ENCODE measurements around the gene PAPOLG. TPM values are rescaled to one million over a fixed set of nuclear protein-coding genes. Genes with fewer than 3 reads are reported as not detected.

Gene PAPOLG
- total RNA-seq, 2 donors from 2014 or later = 8.5 to 12.0 TPM

DNA sequence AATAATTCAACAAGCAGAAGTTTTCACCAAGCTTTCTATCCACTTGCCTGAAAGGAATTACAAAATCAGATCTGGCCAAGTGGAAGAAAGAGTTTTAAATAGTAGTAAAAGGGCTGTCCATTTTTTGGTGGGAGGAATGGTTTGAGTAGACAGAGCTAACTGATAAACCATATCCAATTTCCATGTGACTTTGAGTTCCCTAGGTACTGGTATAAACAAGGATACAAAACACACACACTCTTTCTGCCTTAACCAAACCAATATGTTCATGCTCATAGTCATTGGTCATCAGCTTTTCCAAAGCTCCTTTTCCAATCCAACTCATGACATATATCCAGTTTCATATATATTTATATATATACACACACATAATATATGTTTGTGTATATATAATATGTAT, 75.9 kb downstream of the PAPOLG start:
- no peak overlapping the region for H3K9ac ChIP-seq (ENCODE audit: low read depth in 2 of 2, low read length in 2 of 2)
- H3K4me1 ChIP-seq = no peaks in the 10 kb centered on the region
- intact Hi-C loops (cut with DNase I) = no loop called here
- H3K27me3 ChIP-seq = no peaks in the 10 kb centered on the region
- DNase-seq = no peak
- H3K9me3 ChIP-seq = no peaks in the 10 kb centered on the region
- TF ChIP-seq CTCF (IDR thresholded peaks at IDR 0.05) = no peak
- H3K36me3 ChIP-seq = no peaks in the 10 kb centered on the region
- no peak overlapping the region for H3K4me3 ChIP-seq
- H3K27ac ChIP-seq = no peak overlapping the region

DNA sequence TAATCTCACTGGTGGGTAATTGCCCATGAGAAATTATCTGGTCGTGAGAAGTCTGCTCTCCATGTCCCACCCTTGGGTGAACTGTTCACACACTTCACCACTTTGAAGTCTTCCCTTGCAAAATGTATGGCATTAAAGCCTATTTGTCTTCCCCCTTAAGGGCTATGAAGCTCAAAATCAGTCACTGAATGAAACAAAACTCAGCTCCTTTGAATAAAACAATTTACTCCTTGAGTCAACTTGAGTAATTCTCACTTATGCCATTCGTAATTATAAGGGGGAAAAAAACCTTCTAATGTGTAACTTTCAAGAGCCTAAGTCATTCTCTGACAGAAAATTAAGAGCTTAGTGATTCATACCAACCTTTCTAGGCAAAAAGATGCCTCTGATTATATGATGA, 76.6 kb downstream of the PAPOLG start:
- intact Hi-C loops (cut with DNase I) = no loop called here
- Histone ChIP-seq H3K27me3 (no peaks in the 10 kb centered on the region), H3K36me3 (no peaks in the 10 kb centered on the region), H3K9me3 (no peaks in the 10 kb centered on the region), H3K4me3 (no peak overlapping the region), H3K4me1 (no peaks in the 10 kb centered on the region), H3K27ac (no peak overlapping the region), H3K9ac (ENCODE audit: low read depth in 2 of 2, low read length in 2 of 2) (no peak overlapping the region)
- no peak for TF ChIP-seq CTCF (IDR thresholded peaks at IDR 0.05)
- DNase-seq = no peak

DNA sequence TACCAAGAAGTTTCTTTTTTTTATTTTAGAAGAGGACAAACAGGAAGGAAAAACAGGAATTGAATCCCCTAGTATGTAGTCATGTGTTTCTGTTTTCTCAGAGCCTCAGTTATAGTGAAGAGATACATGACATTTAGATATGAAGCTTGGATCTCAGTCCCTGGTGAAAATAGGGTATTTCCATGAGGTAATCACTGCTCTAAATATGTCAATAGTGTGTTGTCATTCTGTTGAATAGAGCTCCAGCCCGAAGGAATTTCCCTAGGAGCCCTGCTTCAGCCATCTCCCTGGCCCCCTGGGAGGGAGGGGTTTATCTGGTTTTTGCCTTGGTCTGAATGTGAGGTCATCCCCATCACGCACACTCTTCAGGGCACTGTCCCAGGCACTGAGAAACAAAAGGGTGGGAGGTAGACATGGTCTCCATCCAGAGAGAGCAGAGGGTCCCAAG, 78.2 kb downstream of the PAPOLG start:
- Histone ChIP-seq H3K4me3 (no peak overlapping the region), H3K9me3 (no peaks in the 10 kb centered on the region), H3K36me3 (no peaks in the 10 kb centered on the region), H3K27me3 (no peaks in the 10 kb centered on the region), H3K27ac (no peak overlapping the region), H3K9ac (ENCODE audit: low read depth in 2 of 2, low read length in 2 of 2) (no peak overlapping the region), H3K4me1 (no peaks in the 10 kb centered on the region)
- no peak for DNase-seq
- intact Hi-C loops (cut with DNase I) = no loop called here
- no peak for TF ChIP-seq CTCF (IDR thresholded peaks at IDR 0.05)

DNA sequence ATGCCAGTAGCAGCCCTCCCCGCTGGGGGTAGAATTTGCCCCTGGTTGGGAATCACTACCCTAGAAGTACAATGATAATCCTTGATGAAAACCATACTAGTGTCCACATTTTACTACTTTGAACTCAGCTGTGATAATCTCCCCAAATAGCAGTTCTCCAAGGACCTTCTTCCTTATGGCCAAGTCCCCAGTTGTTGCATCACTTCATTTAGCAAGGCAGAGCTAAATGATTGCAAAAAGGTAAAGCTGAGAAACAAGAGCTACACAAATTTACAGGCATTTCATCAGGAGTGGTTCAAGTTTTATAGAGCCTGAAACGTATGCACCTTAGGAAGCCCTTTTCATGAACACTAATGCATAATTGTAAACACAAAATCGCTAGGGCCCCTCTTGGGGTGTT, 80.4 kb downstream of the PAPOLG start:
- DNase-seq = no peak
- no peak overlapping the region for H3K4me3 ChIP-seq
- H3K4me1 ChIP-seq = no peaks in the 10 kb centered on the region
- H3K9me3 ChIP-seq = no peaks in the 10 kb centered on the region
- no peaks in the 10 kb centered on the region for H3K36me3 ChIP-seq
- H3K27me3 ChIP-seq = no peaks in the 10 kb centered on the region
- H3K9ac ChIP-seq (ENCODE audit: low read depth in 2 of 2, low read length in 2 of 2) = no peak overlapping the region
- H3K27ac ChIP-seq = no peak overlapping the region
- intact Hi-C loops (cut with DNase I) = no loop called here
- TF ChIP-seq CTCF (IDR thresholded peaks at IDR 0.05) = no peak

- Histone ChIP-seq H3K4me3 (no peak overlapping the region), H3K27ac (no peak overlapping the region), H3K27me3 (no peaks in the 10 kb centered on the region), H3K4me1 (no peaks in the 10 kb centered on the region), H3K9ac (ENCODE audit: low read depth in 2 of 2, low read length in 2 of 2) (no peak overlapping the region), H3K36me3 (no peaks in the 10 kb centered on the region), H3K9me3 (no peaks in the 10 kb centered on the region)
- DNase-seq = no peak
- intact Hi-C loops (cut with DNase I) = no loop called here
- no peak for TF ChIP-seq CTCF (IDR thresholded peaks at IDR 0.05)
Observed at GRCh38 chr2:60837123-60837522, 81.1 kb downstream of the PAPOLG start.

DNA sequence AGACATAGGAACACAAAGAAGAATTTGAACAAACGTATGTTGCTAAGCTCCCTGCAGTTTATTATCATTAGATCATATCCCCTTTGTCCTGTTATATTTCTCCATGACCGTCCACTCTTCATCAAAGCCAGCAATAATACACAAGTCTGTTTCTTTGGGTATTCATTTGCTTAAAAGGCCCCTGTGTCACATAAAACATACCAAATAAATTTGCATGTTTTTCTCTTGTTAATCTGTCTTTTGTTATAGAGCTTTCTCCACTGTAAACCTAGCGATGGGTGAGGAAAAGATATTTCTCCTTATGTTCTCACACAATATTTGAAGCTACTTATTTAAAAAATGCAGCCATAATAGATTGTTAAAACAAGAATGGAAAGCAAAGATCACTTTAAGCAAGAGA, 82.4 kb downstream of the PAPOLG start:
- intact Hi-C loops (cut with DNase I) = no loop called here

More for the DNA sequence above, 82.4 kb downstream of the PAPOLG start:
- H3K36me3 ChIP-seq = no peaks in the 10 kb centered on the region
- H3K9me3 ChIP-seq = no peaks in the 10 kb centered on the region
- no peaks in the 10 kb centered on the region for H3K27me3 ChIP-seq
- no peak overlapping the region for H3K4me3 ChIP-seq
- TF ChIP-seq CTCF (IDR thresholded peaks at IDR 0.05) = no peak
- no peak overlapping the region for H3K27ac ChIP-seq
- DNase-seq = no peak
- H3K4me1 ChIP-seq = no peaks in the 10 kb centered on the region
- no peak overlapping the region for H3K9ac ChIP-seq (ENCODE audit: low read depth in 2 of 2, low read length in 2 of 2)
